ENCODE data around the gene CDKAL1.

Gene CDKAL1

DNA sequence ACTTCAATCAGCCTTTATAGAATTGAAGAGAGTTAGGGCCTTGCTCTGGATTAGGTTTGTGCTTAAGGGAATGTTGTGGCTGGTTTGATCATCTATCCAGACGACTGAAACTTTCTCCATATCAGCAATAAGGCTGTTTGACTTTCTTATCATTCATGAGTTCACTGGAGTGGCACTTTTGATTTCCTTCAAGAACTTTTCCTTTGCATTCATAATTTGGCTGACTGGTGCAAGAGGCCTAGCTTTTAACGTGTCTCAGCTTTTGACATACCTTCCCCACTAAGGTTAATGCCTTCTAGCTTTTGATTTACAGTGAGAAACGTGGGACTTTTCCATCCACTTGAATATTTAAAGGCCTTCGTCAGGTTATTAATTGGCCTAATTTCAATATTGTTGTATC is 461.8 kb downstream of the CDKAL1 start:
- H3K14ac ChIP-seq (ENCODE audit: low read length), result no peak overlapping the region
- no peak overlapping the region for H3K4ac ChIP-seq (ENCODE audit: low read length)
- H2BK5ac ChIP-seq (ENCODE audit: low read length), result no peak overlapping the region

GRCh38 chr6:20997143-20997769 is 463.0 kb downstream of the CDKAL1 start:
- Histone ChIP-seq H3K27me3 (ENCODE audit: control insufficient read depth in 3 of 3, insufficient read depth in 3 of 3, low read depth in 1 of 3, low read length in 3 of 3) (no peaks in the 10 kb centered on the region), H3K23ac (ENCODE audit: low read depth, low read length, poor library complexity) (no peak overlapping the region), H2AK5ac (ENCODE audit: low read depth, low read length) (no peak overlapping the region), H2BK12ac (ENCODE audit: low read length) (no peak overlapping the region), H3K4me3 (ENCODE audit: low read length in 2 of 2) (no peak overlapping the region), H2BK5ac (ENCODE audit: low read length) (no peak overlapping the region), H3K79me1 (ENCODE audit: low read depth, low read length) (peaks cover 2% of the 10 kb centered on the region), H2BK15ac (ENCODE audit: low read length) (no peak overlapping the region), H3K4me1 (ENCODE audit: control insufficient read depth in 2 of 2, insufficient read depth in 1 of 2, low read depth in 1 of 2, low read length in 2 of 2) (peaks cover 3 to 8% of the 10 kb centered on the region in 2 donors), H2BK120ac (ENCODE audit: low read depth, low read length) (no peak overlapping the region), H4K91ac (ENCODE audit: low read depth, low read length, poor library complexity) (no peak overlapping the region), H3K9me3 (replicated peaks in 1 of 2; ENCODE audit: control insufficient read depth in 2 of 2, insufficient read depth in 1 of 2, low read depth in 1 of 2, low read length in 2 of 2) (peaks cover 0 to 11% of the 10 kb centered on the region in 2 donors), H4K8ac (ENCODE audit: low read depth, low read length) (no peak overlapping the region), H3K18ac (ENCODE audit: low read length) (no peak overlapping the region), H3K14ac (ENCODE audit: low read length) (no peak overlapping the region), H3K4me2 (ENCODE audit: insufficient read depth, low read length, poor library complexity, severe bottlenecking) (no peak overlapping the region), H3K9ac (ENCODE audit: low read depth, low read length, poor library complexity) (no peak overlapping the region), H3K4ac (ENCODE audit: low read length) (no peak overlapping the region), H3K27ac (replicated peaks; ENCODE audit: low read length) (no peak overlapping the region), H3K36me3 (replicated peaks in 1 of 2; ENCODE audit: control insufficient read depth in 2 of 2, insufficient read depth in 2 of 2, low read length in 2 of 2) (peaks cover 1 to 8% of the 10 kb centered on the region in 2 donors), H2AFZ (ENCODE audit: low read length) (no peak overlapping the region)
- no peak for DNase-seq (ENCODE audit: low spot score)
- WGBS, 2 donors (ENCODE audit: extremely low coverage in 2 of 2, insufficient read length in 2 of 2, insufficient replicate concordance in 1 of 2), result no CpG with 5 or more reads among the region's 3 CpGs

More for the DNA sequence above, 461.8 kb downstream of the CDKAL1 start:
- H3K36me3 ChIP-seq (replicated peaks in 1 of 2; ENCODE audit: control insufficient read depth in 2 of 2, insufficient read depth in 2 of 2, low read length in 2 of 2), result peaks cover 1 to 5% of the 10 kb centered on the region in 2 donors
- H3K9me3 ChIP-seq (replicated peaks in 1 of 2; ENCODE audit: control insufficient read depth in 2 of 2, insufficient read depth in 1 of 2, low read depth in 1 of 2, low read length in 2 of 2), result peaks cover 0 to 11% of the 10 kb centered on the region in 2 donors
- H3K4me2 ChIP-seq (ENCODE audit: insufficient read depth, low read length, poor library complexity, severe bottlenecking), result no peak overlapping the region
- H3K9ac ChIP-seq (ENCODE audit: low read depth, low read length, poor library complexity), result no peak overlapping the region
- H2BK120ac ChIP-seq (ENCODE audit: low read depth, low read length), result no peak overlapping the region
- no peak overlapping the region for H4K91ac ChIP-seq (ENCODE audit: low read depth, low read length, poor library complexity)
- H3K79me1 ChIP-seq (ENCODE audit: low read depth, low read length), result peaks cover 2% of the 10 kb centered on the region
- H3K23ac ChIP-seq (ENCODE audit: low read depth, low read length, poor library complexity), result no peak overlapping the region
- H3K4me3 ChIP-seq (ENCODE audit: low read length in 2 of 2), result no peak overlapping the region
- peaks cover 3 to 8% of the 10 kb centered on the region in 2 donors for H3K4me1 ChIP-seq (ENCODE audit: control insufficient read depth in 2 of 2, insufficient read depth in 1 of 2, low read depth in 1 of 2, low read length in 2 of 2)
- H2AFZ ChIP-seq (ENCODE audit: low read length), result no peak overlapping the region
- no peak overlapping the region for H2BK12ac ChIP-seq (ENCODE audit: low read length)
- WGBS, 2 donors (ENCODE audit: extremely low coverage in 2 of 2, insufficient read length in 2 of 2, insufficient replicate concordance in 1 of 2), result no CpG with 5 or more reads among the region's 4 CpGs
- no peak overlapping the region for H3K27ac ChIP-seq (replicated peaks; ENCODE audit: low read length)
- no peak for DNase-seq (ENCODE audit: low spot score)
- no peak overlapping the region for H2AK5ac ChIP-seq (ENCODE audit: low read depth, low read length)
- H3K18ac ChIP-seq (ENCODE audit: low read length), result no peak overlapping the region
- no peak overlapping the region for H2BK15ac ChIP-seq (ENCODE audit: low read length)
- H3K27me3 ChIP-seq (ENCODE audit: control insufficient read depth in 3 of 3, insufficient read depth in 3 of 3, low read depth in 1 of 3, low read length in 3 of 3), result no peaks in the 10 kb centered on the region
- no peak overlapping the region for H4K8ac ChIP-seq (ENCODE audit: low read depth, low read length)

- Histone ChIP-seq H3K14ac (ENCODE audit: low read length) (no peak overlapping the region), H3K23ac (ENCODE audit: low read depth, low read length, poor library complexity) (no peak overlapping the region), H3K4me2 (ENCODE audit: insufficient read depth, low read length, poor library complexity, severe bottlenecking) (no peak overlapping the region), H3K18ac (ENCODE audit: low read length) (no peak overlapping the region), H3K9me3 (replicated peaks in 1 of 2; ENCODE audit: control insufficient read depth in 2 of 2, insufficient read depth in 1 of 2, low read depth in 1 of 2, low read length in 2 of 2) (peaks cover 0 to 11% of the 10 kb centered on the region in 2 donors), H3K9ac (ENCODE audit: low read depth, low read length, poor library complexity) (no peak overlapping the region), H2BK15ac (ENCODE audit: low read length) (no peak overlapping the region), H3K27ac (replicated peaks; ENCODE audit: low read length) (no peak overlapping the region), H3K4me3 (ENCODE audit: low read length in 2 of 2) (no peak overlapping the region), H2AFZ (ENCODE audit: low read length) (no peak overlapping the region), H3K4ac (ENCODE audit: low read length) (no peak overlapping the region), H3K36me3 (replicated peaks in 1 of 2; ENCODE audit: control insufficient read depth in 2 of 2, insufficient read depth in 2 of 2, low read length in 2 of 2) (peaks cover 1 to 8% of the 10 kb centered on the region in 2 donors), H4K8ac (ENCODE audit: low read depth, low read length) (no peak overlapping the region), H3K4me1 (ENCODE audit: control insufficient read depth in 2 of 2, insufficient read depth in 1 of 2, low read depth in 1 of 2, low read length in 2 of 2) (peaks cover 3 to 8% of the 10 kb centered on the region in 2 donors), H3K79me1 (ENCODE audit: low read depth, low read length) (peaks cover 2% of the 10 kb centered on the region), H2BK5ac (ENCODE audit: low read length) (no peak overlapping the region), H2BK120ac (ENCODE audit: low read depth, low read length) (no peak overlapping the region), H2AK5ac (ENCODE audit: low read depth, low read length) (no peak overlapping the region), H4K91ac (ENCODE audit: low read depth, low read length, poor library complexity) (no peak overlapping the region), H3K27me3 (ENCODE audit: control insufficient read depth in 3 of 3, insufficient read depth in 3 of 3, low read depth in 1 of 3, low read length in 3 of 3) (no peaks in the 10 kb centered on the region), H2BK12ac (ENCODE audit: low read length) (no peak overlapping the region)
- no peak for DNase-seq (ENCODE audit: low spot score)
- no CpG with 5 or more reads among the region's 3 CpGs for WGBS, 2 donors (ENCODE audit: extremely low coverage in 2 of 2, insufficient read length in 2 of 2, insufficient replicate concordance in 1 of 2)
Measured at GRCh38 chr6:20997770-20998147, 463.5 kb downstream of the CDKAL1 start.

- no peak overlapping the region for H3K18ac ChIP-seq (ENCODE audit: low read length)
- DNase-seq (ENCODE audit: low spot score), result no peak
- H3K9me3 ChIP-seq (replicated peaks in 1 of 2; ENCODE audit: control insufficient read depth in 2 of 2, insufficient read depth in 1 of 2, low read depth in 1 of 2, low read length in 2 of 2), result peaks cover 0 to 11% of the 10 kb centered on the region in 2 donors
- WGBS, 2 donors (ENCODE audit: extremely low coverage in 2 of 2, insufficient read length in 2 of 2, insufficient replicate concordance in 1 of 2), result no CpG with 5 or more reads among the region's 6 CpGs
- no peak overlapping the region for H2BK120ac ChIP-seq (ENCODE audit: low read depth, low read length)
- no peaks in the 10 kb centered on the region for H3K79me1 ChIP-seq (ENCODE audit: low read depth, low read length)
- H3K4me1 ChIP-seq (ENCODE audit: control insufficient read depth in 2 of 2, insufficient read depth in 1 of 2, low read depth in 1 of 2, low read length in 2 of 2), result peaks cover 3 to 8% of the 10 kb centered on the region in 2 donors
- no peak overlapping the region for H2BK5ac ChIP-seq (ENCODE audit: low read length)
- no peak overlapping the region for H2AK5ac ChIP-seq (ENCODE audit: low read depth, low read length)
- H4K8ac ChIP-seq (ENCODE audit: low read depth, low read length), result no peak overlapping the region
- no peak overlapping the region for H3K4ac ChIP-seq (ENCODE audit: low read length)
- no peak overlapping the region for H3K23ac ChIP-seq (ENCODE audit: low read depth, low read length, poor library complexity)
- no peak overlapping the region for H2BK12ac ChIP-seq (ENCODE audit: low read length)
- no peak overlapping the region for H3K4me2 ChIP-seq (ENCODE audit: insufficient read depth, low read length, poor library complexity, severe bottlenecking)
- H2BK15ac ChIP-seq (ENCODE audit: low read length), result no peak overlapping the region
- no peak overlapping the region for H2AFZ ChIP-seq (ENCODE audit: low read length)
- no peaks in the 10 kb centered on the region for H3K27me3 ChIP-seq (ENCODE audit: control insufficient read depth in 3 of 3, insufficient read depth in 3 of 3, low read depth in 1 of 3, low read length in 3 of 3)
- no peak overlapping the region for H4K91ac ChIP-seq (ENCODE audit: low read depth, low read length, poor library complexity)
- no peak overlapping the region for H3K14ac ChIP-seq (ENCODE audit: low read length)
- H3K9ac ChIP-seq (ENCODE audit: low read depth, low read length, poor library complexity), result no peak overlapping the region
- H3K27ac ChIP-seq (replicated peaks; ENCODE audit: low read length), result no peak overlapping the region
- no peak overlapping the region for H3K4me3 ChIP-seq (ENCODE audit: low read length in 2 of 2)
- peaks cover 1 to 8% of the 10 kb centered on the region in 2 donors for H3K36me3 ChIP-seq (replicated peaks in 1 of 2; ENCODE audit: control insufficient read depth in 2 of 2, insufficient read depth in 2 of 2, low read length in 2 of 2)
Measured at GRCh38 chr6:20998748-20999448, 464.6 kb downstream of the CDKAL1 start.

Data from neuronal stem cell (in vitro differentiated cells).